GM12864 (cell line): ENCODE results near the gene ANO1.

Experiments used
- DNase-seq: peaks from one replicate; pipeline ENCODE4 v3.0.0-alpha.2; 2011; ENCODE audit warnings: low read depth
- H3K4me3 ChIP-seq: 2 replicates; pipeline ENCODE4 v1.5.1; 2011; ENCODE audit warnings: mild to moderate bottlenecking, low read depth, low read length, control low read depth
- TF ChIP-seq, protein P1 (sequence below): IDR thresholded peaks from 2 replicates; pipeline ENCODE4 v1.5.1; 2011; ENCODE audit warnings: low read depth, mild to moderate bottlenecking, moderate library complexity, low read length, control low read depth, inconsistent platforms; ENCODE audit errors: missing control alignments

The ANO1 gene

DNA sequence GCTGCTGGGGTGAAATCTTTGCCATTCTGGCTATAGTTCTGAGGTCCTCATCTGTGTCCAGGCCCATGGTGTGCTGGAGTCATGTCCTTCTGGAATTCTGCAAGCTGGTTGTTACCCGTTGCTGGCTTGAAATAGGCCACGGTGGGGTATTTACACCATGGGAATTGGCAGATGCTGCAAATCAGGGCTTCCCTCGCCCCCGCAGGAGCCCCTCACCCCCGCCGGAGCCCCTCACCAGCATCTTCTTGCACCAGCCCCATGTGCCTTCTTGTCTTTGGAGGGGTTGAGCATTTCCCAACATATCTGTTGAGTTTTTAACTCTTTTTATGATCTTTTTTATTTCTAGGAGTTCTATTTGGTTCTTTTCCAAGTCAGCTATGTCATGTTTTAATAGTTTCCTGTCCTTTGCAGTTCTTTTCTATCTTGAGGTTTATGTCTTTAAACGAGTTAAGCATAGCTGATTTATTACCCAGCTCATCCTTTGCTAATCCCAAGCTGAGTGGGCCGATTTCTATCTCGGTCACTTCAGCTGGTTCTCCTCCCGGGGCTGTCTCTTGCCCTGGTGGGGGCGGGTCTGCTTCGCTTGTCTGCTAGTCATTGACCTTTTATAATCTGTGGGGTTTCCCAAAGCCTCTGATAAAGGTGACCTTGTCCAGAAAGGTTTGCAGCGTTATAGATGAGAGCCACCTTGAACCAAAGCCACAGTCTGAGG is 17.6 kb downstream of the ANO1 start:
- no peak overlapping the region for H3K4me3 ChIP-seq
- no peak for DNase-seq
- TF ChIP-seq, protein P1, sequence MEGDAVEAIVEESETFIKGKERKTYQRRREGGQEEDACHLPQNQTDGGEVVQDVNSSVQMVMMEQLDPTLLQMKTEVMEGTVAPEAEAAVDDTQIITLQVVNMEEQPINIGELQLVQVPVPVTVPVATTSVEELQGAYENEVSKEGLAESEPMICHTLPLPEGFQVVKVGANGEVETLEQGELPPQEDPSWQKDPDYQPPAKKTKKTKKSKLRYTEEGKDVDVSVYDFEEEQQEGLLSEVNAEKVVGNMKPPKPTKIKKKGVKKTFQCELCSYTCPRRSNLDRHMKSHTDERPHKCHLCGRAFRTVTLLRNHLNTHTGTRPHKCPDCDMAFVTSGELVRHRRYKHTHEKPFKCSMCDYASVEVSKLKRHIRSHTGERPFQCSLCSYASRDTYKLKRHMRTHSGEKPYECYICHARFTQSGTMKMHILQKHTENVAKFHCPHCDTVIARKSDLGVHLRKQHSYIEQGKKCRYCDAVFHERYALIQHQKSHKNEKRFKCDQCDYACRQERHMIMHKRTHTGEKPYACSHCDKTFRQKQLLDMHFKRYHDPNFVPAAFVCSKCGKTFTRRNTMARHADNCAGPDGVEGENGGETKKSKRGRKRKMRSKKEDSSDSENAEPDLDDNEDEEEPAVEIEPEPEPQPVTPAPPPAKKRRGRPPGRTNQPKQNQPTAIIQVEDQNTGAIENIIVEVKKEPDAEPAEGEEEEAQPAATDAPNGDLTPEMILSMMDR = no peak

- TF ChIP-seq, protein P1 = no peak
- no peak overlapping the region for H3K4me3 ChIP-seq
- DNase-seq = no peak
These were observed 19.9 kb downstream of the ANO1 start for GRCh38 chr11:70097783-70098563.

- DNase-seq = no peak
- H3K4me3 ChIP-seq = no peak overlapping the region
- TF ChIP-seq, protein P1 = no peak
These were observed 20.8 kb downstream of the ANO1 start for GRCh38 chr11:70098936-70099335.

GRCh38 chr11:70099578-70100279 is 21.6 kb downstream of the ANO1 start:
- no peak for DNase-seq
- no peak overlapping the region for H3K4me3 ChIP-seq
- TF ChIP-seq, protein P1 = no peak

GRCh38 chr11:70100280-70100603 is 22.1 kb downstream of the ANO1 start:
- H3K4me3 ChIP-seq = no peak overlapping the region
- TF ChIP-seq, protein P1 = no peak
- no peak for DNase-seq

DNA sequence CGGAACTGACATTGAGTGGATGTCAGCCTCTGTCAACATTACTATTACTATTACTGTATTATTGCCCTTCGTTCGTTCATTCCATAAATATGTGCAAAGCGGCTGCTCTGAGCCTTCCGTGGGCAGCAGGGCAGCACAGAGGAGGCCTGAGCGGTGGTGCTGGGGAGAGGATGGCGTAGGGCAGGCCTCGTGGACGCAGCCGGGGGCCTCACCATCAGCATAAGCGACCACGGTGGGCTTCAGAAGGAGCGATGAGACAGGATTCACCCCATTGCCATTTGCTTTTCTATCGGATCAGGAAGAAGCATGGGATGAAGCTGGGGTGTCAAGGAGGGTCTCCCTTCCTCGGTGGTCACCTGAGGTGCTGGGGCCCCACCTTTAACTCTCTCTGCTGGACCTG is 22.7 kb downstream of the ANO1 start:
- TF ChIP-seq, protein P1 = no peak
- DNase-seq = no peak
- H3K4me3 ChIP-seq = no peak overlapping the region
